Heart left ventricle (tissue), 13 donors: Measurements from ENCODE around the gene IL17A.

Experiments used
- POLR2A ChIP-seq, 2 donors: fragments of 450-650 bp; IDR thresholded peaks; one replicate each; pipeline ENCODE4 v1.6.1; 2017; ENCODE audit warnings: antibody characterized with exemption in 2 of 2, mild to moderate bottlenecking in 2 of 2, moderate library complexity in 2 of 2
- TF ChIP-seq, protein P1 (sequence below), 12 donors: fragments of 200-600 bp; sonication (generic) in 4 of 12; IDR thresholded peaks; one replicate each; pipeline versions ENCODE4 v1.5.0 to v1.8.0; 2018 to 2022; ENCODE audit warnings: antibody characterized with exemption in 12 of 12, mild to moderate bottlenecking in 5 of 12
- donor health status: ischemic (EF 13 %, LVEDD 7.1; RV severe dilation, severe dysfunction).
- donor health status: DM: no; HTN: yes; CAD: no.
- donor health status: DM: no; HTN: no; CAD: no.
- donor health status: ischemic (EF 25% LVEDD 6.9; RV normal size, moderate dysfunction).
- donor health status: ischemic (EF 25% LVEDD 5.7; RV mildly dilated, moderate dysfunction).
- donor health status: ischemic (EF 35%, LVEDD 5.7; RV mildly dilated, moderate dysfunction).
- donor health status: nonischemic (EF 11% LVEDD 7.7; RV severe dilation, severe dysfunction).
- donor health status: DM: yes; HTN: yes; CAD: no.
- donor health status: PGD.
- donor health status: ischemic (EF 29% LVEDD 5.4; RV normal size, mild dysfunction).
- donor health status: nonischemic (EF 23%, LVEDD 6.1; RV moderate dilation, normal function).

DNA sequence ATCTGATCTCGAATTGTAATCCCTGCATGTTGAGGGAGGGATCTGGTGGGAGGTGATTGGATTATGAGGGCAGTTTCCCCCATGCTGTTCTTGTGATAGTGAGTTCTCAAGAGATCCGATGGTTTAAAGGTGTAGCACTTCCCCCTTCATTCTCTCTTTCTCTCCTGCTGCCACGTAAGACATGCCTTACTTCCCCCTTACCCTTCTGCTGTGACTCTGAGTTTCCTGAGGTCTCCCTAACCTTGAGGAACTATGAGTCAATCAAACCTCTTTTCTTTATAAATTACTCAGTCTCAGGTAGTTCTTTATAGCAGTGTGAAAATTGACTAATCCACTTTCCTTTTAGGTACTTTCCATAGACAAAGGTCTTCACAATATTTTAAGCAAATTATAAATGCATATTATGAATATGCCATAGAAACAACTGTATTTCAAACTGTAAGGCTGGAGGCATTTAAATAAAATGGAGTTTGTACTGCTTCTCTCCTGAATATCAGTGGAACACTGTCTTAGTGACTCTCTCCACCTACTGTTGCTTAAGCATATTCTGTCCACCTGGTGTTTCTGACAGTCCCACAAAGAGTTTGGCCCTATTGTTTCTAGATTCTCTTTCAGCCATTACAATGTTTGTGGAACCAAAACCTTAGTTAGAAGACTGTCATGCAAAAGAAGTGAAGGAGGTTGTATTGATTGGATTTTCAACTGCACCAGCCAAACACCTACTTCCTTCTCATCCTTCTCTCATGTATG is 24.3 kb upstream of the IL17A start:
- TF ChIP-seq, protein P1, sequence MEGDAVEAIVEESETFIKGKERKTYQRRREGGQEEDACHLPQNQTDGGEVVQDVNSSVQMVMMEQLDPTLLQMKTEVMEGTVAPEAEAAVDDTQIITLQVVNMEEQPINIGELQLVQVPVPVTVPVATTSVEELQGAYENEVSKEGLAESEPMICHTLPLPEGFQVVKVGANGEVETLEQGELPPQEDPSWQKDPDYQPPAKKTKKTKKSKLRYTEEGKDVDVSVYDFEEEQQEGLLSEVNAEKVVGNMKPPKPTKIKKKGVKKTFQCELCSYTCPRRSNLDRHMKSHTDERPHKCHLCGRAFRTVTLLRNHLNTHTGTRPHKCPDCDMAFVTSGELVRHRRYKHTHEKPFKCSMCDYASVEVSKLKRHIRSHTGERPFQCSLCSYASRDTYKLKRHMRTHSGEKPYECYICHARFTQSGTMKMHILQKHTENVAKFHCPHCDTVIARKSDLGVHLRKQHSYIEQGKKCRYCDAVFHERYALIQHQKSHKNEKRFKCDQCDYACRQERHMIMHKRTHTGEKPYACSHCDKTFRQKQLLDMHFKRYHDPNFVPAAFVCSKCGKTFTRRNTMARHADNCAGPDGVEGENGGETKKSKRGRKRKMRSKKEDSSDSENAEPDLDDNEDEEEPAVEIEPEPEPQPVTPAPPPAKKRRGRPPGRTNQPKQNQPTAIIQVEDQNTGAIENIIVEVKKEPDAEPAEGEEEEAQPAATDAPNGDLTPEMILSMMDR (IDR thresholded peaks at IDR 0.05): no peak
- no peak for TF ChIP-seq POLR2A (IDR thresholded peaks at IDR 0.05)
